Stimulated activated CD8-positive, alpha-beta memory T cell treated with anti-CD3 and anti-CD28 coated beads, Interleukin-4, amount 100 ng/mL, for 1 hour (primary cell): Measurements from ENCODE around the gene CLDN18.

Experiments used
- DNase-seq, 2 donors: peaks; one replicate each; pipeline ENCODE4 v3.0.0-alpha.2; 2020; ENCODE audit warnings: low read depth in 2 of 2, low spot score in 1 of 2

Gene CLDN18

DNA sequence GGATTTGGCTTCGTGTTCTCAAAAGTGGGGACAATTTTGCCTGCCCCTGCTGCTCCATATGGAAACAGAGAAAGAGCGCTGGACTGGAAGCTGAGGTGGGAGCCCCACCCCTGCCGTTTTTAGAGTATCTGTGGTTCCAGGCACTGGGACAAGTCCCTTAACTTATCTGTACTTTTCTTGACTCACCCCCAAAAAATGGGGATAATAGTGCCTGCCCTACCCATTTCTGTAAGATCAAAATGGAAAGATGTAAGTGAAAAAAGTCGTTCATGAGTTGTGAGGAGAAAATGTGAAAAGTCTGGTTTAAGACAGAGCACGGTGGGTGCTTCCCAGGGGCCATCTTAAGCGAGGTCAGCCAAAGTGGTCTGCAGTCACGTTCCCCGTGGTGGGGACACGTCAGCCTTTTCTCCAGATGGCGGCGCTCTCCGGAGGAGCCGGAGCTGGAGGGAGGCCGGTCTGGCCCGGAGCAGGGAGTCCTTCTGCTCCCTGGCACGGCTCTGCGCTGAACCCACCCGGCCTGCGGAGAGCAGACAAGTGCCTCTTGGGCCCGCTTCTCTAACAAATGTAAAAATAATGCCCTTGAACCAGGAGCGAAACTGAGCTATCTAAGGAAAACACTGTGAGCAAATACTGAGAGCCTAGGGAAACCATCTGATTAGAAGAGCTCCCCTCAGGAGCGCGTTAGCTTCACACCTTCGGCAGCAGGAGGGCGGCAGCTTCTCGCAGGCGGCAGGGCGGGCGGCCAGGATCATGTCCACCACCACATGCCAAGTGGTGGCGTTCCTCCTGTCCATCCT lies at the start of gene CLDN18:
Gene CLDN18 (plus strand): TSS at position 690 of the 797 bp plus-strand sequence. CDS start 61 bp downstream, at position 751.
- DNase-seq, result no peak

DNA sequence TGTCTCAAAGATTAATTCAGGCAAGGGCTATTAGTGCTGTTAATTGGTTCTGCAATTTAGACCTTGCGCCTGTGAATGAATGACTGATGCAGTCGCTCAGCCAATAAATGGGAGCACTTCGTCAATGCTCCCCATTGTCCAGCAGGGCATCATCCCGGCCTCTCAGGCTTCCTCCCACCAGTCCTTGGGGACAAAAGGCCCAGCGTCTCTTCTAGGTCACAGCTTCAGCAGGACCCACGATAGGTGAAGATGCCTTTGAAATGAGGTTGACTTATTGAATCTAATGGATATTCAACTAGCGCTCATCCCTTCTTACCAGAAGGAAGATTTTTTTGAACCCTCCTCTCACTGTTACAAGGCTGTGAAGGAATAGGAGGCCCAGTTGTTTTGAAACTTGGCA lies 47.7 kb upstream of the CLDN18 start:
- no peak for DNase-seq

DNA sequence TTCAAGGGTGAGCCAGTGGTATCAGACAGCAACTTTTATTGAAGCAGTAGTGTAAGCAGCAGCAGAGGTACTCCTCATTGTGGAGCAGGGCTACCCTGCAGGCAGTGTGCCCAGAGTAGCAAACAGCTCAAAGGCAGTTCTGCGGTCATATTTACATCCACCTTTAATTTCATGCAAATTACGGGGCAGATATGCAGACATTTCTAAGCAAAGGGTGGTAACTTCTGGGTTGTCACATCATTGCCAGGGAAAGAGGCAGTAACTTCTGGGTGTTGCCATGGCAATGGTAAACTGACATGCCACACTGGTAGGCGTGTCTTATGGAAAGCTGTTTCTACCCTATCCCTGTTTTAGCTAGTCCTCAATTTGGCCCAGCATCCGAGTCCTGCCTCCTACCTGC lies 46.5 kb upstream of the CLDN18 start:
- no peak for DNase-seq

DNA sequence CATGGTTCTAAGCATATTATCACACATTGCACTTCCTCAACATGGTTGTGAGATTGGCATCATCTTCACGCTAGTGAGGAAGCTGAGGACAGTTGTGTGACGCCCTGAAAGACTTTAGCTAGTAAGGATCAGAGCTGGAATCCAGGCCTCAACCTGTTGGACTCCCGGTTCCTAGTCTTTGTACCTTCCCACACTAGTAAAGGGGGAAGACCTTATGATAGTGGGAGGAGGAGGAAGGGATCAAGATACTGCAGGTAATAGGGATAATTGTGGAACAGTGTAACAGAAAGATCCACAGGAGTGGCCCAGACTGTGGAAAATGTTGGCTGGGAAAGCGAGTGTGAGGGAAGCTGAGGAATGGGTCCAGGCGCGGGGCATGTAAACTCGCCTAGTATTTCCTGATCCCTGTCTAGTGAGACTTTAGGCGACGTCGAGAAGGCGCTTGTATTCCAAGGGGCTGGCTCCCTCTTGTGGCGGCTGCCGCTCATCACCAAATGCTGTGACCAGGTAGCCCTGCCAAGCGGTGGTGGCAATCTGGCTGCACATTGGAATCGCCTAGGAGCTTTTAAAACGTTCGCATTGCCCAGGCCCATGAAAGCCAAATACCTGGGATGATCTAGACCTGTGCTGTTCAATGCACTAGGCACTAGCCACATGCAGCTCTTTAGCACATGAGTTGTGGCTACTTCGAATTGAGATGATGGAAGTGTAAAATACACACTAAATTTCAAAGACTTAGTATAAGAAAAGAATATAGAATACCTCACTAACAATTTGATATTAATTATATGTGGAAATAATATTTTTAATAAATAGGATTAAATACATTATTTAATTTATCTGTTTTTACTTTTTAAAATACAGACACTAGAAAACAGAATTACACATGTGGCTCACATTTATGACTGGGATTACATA lies 38.8 kb upstream of the CLDN18 start:
- peak in 1 of 2 donors; percentile 2 for DNase-seq

DNA sequence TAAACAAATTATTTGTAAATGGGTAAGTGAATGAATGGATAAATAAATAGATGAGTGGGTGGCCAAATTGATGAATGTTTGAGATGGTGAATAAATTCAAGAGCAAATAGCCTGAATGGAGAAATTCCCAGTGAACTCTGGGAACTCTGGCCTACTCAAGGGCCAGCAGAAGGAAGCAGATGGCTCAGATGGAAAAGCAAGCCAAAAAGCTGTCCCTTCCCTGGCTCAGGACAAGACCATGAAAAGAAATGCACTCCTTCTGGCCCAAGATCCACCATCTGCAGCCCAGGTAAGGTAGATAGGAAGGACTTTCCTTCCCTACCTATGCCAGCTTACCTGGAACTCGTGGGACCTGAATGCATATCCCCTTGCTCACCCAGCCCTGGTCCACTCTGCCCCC lies 37.6 kb upstream of the CLDN18 start:
- DNase-seq, result no peak

DNA sequence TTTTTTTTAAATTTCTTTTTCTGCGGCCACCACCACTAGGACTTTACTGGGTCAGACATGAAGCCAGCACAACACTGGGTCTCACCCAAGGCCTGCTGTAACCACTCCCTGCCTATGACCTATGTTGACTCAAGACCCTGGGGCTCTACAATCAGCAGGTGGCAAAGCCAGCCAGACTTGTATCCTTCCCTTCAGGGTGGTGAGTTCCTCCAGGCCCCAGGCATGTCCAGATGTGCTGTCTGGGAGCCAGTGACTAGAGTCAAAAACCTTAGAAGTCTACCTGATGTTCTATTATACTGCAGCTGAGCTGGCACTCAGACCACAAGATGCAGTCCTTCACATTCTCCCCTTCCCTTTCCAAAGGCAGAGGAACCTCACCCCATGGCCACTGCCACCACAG lies 31.6 kb upstream of the CLDN18 start:
- DNase-seq, result no peak

DNA sequence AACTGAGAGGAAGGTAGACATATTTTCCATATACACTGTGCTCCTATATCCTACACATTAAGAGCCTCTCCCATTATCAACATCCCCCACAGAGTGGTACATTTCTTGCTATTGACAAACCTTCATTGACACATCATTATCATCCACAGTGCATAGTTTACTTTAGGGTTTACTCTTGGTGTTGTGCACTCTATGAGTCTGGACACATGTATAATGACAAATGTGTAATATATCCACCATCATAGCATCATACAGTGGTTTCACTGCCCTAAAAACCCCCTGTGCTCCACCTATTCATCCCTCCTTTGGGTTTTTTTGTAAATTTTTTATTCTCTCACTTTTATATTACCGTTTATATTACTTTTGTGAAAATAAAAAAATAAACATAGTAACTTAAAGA lies 22.2 kb upstream of the CLDN18 start:
- no peak for DNase-seq

DNA sequence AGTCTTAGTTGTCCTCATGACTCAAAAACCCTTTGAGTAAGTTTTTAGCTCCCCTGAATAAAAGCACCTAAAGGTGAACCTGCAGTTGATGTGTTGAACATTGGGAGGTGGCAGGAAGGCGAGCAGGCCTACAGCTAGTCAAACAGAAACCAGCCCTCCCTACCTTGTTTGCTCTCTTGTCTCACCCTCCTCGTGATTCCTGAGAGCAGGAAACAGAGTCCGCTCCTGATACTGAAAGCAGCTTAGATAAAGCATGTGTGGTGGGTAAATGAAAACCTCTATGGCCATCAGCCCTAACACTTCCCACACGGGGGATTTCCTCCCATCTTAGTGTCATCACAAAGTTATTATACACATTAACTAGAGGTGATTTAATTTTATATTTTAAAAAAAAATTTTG lies 21.8 kb upstream of the CLDN18 start:
- DNase-seq, result no peak

DNA sequence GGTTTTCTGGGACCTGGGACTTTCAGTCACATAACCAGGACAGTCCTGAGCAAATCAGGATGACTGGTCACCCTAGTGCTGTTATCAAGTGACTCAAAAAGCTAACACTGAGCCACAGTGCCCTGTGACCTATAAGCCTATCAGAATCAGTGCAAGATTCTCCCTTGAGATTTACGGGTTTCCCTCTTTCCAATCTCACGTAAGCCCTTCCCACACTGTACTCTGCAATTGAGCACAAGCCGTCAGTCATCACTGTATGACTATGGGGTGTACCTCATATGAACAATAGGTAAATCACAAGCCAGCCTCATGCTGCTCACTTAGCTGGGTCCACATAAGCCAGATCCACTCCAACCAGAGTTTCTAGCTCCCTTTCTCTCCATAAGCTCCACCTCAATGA lies 21.0 kb upstream of the CLDN18 start:
- no peak for DNase-seq

DNA sequence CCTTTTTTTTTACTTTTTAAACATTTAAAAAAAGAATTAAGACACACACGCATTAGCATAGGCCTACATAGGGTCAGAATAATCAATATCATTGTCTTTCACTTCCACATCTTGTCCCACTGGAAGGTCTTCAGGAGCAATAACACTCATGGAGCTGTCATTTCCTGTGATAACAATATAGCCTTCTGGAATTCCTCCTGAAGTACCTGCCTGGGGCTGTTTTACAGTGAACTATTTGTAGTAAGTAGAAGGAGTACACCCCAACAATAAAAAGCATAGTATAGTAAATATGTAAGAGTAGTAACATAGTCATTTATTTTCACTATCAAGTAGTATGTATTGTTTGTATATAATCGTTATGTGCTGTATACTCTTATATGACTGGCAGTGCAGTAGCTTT lies 19.5 kb upstream of the CLDN18 start:
- DNase-seq, result no peak

DNA sequence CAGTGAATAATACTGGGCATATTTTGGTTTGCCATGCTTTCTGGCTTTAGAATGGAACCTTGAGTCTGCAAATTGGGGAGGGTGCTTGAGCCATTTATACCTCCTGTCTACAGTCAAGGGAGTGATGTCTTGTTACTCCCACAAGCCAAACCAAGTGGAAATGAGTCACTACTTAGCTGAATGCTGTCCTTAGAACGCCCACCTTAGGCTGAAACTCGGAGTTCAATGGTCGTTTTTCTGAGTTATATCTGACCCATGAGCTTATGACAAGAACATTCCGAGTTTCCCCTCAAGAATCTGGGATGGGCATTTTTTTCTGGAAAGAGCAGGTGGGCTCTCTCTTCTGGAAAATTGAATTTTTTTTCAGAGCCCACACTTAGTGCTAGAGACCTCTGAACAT lies 17.4 kb upstream of the CLDN18 start:
- no peak for DNase-seq

DNA sequence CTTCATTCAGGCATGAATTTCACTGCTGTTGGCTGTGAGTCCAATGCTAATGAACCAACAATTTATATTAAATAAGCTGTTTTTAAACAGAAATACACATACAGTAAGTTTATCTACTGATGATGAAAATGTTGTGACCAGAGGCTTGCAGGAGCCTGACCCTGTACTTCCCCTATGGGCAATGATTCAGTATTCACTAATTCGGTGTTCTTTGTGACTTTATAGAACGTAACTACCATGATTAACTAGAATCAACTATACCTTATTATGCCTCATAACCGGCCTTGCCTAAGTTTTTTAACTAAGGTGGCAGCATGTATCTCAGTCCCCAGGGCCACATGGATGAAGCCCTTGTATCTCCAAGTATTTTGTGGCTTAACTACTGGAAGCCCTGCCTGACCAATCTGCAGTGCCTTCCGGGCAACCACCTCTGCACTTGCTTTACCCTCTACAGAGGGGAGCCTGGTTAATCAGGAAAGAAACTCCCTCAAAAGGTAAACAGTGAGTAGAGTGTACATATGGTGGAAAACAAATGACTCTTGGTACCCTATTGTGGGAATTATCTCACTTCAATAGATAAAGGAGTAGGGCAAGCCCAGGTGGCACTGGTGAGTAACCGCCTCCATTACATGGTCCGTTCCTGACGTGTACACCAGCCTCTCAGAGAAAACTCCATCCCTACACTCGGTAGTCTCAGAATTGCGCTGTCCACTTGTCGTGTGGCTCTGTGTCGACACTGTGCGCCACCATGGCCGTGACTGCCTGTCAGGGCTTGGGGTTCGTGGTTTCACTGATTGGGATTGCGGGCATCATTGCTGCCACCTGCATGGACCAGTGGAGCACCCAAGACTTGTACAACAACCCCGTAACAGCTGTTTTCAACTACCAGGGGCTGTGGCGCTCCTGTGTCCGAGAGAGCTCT lies 11.6 kb upstream of the CLDN18 start:
- DNase-seq, result no peak

DNA sequence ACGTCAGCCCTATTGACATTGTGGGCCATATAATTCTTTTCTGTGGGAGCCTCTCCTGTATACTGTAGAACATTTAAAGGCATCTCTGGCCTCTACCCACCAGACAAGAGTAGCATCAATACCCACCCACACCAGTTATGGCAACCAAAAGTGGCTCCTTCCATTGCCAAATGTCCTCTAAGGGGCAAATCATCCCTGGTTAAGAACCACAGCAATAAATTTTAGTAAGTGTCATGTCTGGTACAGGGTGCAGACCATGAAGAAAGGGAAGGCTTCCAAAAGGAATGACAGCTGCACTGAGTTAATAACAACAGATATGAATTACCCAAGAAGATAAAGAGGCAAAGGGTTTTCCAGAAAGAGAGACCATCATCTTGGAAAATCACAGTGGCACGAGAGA lies 6.9 kb upstream of the CLDN18 start:
- DNase-seq, result no peak

DNA sequence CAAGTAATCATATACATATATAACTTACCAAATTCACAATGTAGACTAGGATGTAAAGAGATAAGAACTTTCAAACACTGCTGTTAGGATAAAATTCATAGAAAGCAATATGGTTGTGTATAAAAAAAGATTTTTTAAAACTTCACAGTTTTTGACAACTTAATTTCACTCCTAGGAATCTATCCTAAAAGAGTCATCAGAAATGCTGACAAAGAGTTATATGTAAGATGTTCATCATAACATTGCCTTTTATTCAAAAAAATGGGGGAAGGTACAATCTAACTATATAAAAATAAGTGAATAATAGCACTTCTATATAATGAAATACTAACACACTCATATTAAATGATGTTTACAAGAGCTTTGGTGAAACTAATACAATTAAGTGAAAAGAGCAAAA lies 4.3 kb upstream of the CLDN18 start:
- no peak for DNase-seq

DNA sequence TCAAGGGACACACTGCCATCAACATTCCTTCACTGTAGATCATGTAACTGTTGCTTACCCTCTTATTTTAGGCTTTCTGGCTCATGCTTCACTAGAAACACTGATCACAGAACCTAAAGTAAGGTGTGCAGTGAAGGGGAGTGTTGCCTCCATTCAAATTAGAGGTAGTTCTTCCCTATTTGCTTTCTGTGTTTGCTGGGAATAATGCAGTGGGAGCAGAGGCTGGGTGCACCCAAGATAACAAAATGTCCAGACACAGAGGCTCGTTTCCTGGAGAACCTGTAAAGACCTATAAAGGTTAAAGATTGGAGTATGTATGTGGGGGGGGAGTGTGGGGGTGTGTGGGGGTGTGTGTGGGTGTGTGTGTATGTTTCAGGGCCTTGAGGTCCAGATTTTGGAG lies 2.1 kb upstream of the CLDN18 start:
- no peak for DNase-seq

DNA sequence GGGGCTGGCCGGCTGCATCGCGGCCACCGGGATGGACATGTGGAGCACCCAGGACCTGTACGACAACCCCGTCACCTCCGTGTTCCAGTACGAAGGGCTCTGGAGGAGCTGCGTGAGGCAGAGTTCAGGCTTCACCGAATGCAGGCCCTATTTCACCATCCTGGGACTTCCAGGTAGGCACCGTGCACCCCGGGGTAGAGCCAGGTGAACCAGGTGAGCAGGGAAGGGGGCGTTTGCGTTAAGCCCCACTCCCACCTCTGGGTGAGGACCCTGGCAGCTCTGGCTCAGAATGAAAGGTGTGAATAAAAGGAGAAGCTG lies 267 bp downstream of the CLDN18 start:
- no peak for DNase-seq

DNA sequence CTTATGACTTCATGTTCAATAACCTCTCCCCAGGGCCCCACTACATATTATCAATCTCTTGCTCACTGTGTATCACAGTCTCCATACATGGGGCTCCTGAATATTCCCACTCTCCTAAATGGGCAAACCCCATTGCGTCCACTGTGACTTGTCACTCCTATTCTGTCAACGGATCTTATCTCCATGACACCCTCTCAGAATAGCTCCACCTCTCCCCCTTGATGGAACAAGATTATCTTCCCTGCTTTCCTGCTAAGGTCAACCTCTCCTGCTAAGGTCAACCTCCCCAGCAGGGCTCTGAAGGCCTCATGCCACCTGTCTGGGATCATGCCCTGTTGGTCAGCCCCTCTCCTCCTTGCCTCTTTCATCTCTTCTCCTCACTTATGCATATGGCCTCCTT lies 1.8 kb downstream of the CLDN18 start:
- no peak for DNase-seq

DNA sequence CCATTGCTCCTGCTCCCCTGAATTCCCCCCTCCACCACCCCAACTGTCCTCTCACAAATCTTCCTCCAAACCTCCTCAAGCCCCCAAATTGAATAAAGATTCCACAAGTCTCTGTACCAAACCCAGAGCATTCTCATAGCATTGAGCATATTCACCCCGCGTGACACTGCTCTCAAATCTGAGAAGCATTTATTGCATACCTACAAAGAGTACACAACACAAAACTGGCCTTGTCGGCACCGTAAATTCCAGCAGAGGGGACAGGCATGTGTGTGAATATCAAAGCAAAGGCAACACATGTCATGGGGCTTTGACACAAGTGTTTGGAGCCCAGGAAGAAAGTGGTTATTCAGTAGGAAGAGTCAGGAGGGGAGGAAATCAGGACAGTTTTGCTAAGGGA lies 2.6 kb downstream of the CLDN18 start:
- DNase-seq, result no peak

DNA sequence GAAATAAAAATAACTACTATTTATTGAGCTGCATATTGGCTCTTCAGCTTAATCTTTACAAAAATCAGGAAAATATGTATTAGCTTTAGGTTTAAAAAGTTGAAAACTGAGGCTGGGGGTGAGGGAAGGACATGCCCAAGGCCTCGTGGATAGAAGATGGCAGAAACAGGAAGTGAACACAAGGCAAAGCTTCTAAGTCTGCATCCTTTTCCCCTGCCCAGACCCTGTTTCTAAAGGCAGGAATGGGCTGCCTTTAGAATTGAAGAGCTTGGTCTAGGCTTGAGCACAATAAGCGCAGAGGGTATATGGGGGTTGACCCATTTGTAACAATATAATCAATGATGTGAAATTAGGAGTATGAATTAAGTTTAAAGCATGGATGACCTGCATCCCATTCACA lies 6.1 kb downstream of the CLDN18 start:
- DNase-seq, result no peak

DNA sequence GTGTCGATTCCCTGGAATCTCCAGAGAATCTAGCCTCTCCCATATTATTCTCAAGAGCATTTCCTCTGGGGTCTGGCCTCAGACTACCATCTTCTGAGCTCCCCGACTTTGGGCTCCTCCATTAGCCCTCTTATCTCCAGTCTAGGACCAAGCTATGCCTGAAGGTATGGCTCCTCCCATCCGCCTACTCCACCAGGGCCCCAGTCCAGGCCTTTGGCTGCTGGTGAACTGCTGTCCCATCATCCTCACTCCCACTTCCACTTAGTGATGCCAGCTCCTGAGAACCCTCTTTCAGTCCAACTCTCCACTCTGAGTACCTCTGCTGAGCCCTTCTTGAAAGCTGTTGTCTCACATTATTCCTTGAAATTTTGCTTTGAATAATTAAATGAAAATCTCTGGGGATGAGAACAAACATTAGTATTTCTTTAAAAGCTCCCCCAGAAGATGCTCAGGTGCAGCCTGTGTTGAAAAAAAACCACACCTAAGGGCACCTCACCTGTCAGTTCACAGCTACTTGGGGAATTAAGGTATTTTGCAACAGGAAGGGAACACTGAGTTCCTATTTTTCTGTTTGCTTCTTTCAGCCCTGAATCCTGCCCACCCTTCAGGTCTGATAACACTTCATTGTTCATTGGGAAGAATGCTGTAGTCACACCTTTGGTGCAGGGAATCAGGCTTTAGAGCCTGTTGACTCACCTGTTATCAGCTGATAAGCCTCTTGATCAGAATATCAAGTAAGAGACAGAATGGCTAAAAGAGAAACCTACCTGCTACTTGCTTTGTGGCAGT lies 9.5 kb downstream of the CLDN18 start:
- DNase-seq, result no peak

DNA sequence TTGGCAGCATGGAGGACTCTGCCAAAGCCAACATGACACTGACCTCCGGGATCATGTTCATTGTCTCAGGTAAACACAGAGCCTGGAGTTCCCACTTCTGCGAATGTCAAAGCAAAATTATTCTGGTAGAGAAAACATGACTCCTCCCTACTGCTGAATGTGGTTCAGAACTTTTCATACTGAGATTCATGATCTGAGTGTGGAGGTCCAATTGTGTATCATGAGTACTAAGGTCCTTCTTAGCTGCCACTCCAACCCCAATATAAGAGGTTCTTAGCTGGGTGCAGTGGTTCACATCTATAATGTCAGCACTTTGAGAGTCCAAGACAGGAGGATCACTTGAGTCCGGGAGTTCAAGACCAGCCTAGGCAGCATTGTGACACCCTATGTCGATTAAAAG lies 13.8 kb downstream of the CLDN18 start:
- DNase-seq, result no peak
